ENCODE data around the gene DIPK1A.

DNA sequence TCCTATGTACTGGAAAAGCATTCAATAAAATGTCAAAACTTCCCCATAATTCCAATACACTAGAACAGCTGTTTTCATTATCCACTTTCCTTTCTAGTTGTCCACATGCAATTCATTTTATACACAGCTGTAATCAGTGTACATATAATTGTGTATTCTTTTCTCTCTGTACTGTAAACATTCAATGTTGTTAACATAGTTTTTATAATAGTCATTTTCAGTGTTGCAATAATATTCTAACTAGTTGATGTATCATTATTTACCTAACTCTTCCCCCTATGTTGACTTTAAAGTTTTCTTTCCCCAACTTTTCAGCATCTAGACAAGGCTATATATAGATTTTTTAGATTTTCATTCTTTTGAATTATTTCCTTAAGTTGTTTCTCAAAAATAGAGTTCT, 44.4 kb downstream of the DIPK1A start:
- TF ChIP-seq, protein P1, sequence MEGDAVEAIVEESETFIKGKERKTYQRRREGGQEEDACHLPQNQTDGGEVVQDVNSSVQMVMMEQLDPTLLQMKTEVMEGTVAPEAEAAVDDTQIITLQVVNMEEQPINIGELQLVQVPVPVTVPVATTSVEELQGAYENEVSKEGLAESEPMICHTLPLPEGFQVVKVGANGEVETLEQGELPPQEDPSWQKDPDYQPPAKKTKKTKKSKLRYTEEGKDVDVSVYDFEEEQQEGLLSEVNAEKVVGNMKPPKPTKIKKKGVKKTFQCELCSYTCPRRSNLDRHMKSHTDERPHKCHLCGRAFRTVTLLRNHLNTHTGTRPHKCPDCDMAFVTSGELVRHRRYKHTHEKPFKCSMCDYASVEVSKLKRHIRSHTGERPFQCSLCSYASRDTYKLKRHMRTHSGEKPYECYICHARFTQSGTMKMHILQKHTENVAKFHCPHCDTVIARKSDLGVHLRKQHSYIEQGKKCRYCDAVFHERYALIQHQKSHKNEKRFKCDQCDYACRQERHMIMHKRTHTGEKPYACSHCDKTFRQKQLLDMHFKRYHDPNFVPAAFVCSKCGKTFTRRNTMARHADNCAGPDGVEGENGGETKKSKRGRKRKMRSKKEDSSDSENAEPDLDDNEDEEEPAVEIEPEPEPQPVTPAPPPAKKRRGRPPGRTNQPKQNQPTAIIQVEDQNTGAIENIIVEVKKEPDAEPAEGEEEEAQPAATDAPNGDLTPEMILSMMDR (conservative IDR thresholded peaks at IDR 0.05): no peak
- TF ChIP-seq EZH2 (IDR thresholded peaks at IDR 0.05; ENCODE audit: low read depth): no peak

Data from PC-9 (cell line).